GM06990 (cell line): ENCODE data around the gene TRMT44.

Experiments used
- DNase-seq: peaks from one replicate; pipeline ENCODE4 v3.0.0-alpha.2; 2011; ENCODE audit not compliant: insufficient read length; ENCODE audit errors: extremely low read depth
- H3K27me3 ChIP-seq: replicated peaks from 2 replicates; pipeline ENCODE4 v1.6.0; 2011; ENCODE audit warnings: low read length; ENCODE audit not compliant: control insufficient read depth, insufficient read depth
- H3K36me3 ChIP-seq: 2 replicates; pipeline ENCODE4 v1.5.1; 2011; ENCODE audit warnings: low read length; ENCODE audit not compliant: control insufficient read depth, insufficient read depth
- H3K4me3 ChIP-seq: replicated peaks from 2 replicates; pipeline ENCODE4 v1.5.1; 2011; ENCODE audit warnings: low read depth, mild to moderate bottlenecking, control low read depth, low read length
- CTCF ChIP-seq: IDR thresholded peaks from 2 replicates; pipeline ENCODE4 v1.5.1; 2011; ENCODE audit warnings: low read length, control low read depth, mild to moderate bottlenecking, inconsistent platforms; ENCODE audit not compliant: insufficient read depth, poor library complexity, severe bottlenecking

TRMT44 gene

GRCh38 chr4:8422327-8422726 lies 18.2 kb upstream of the TRMT44 start:
- DNase-seq: no peak
- no peaks in the 10 kb centered on the region for H3K36me3 ChIP-seq
- no peak overlapping the region for H3K4me3 ChIP-seq
- no peaks in the 10 kb centered on the region for H3K27me3 ChIP-seq
- TF ChIP-seq CTCF: no peak

- H3K4me3 ChIP-seq: no peak overlapping the region
- DNase-seq: no peak
- H3K27me3 ChIP-seq: no peaks in the 10 kb centered on the region
- H3K36me3 ChIP-seq: no peaks in the 10 kb centered on the region
- TF ChIP-seq CTCF: no peak
These were observed 17.8 kb upstream of the TRMT44 start for GRCh38 chr4:8422786-8423185.

- Histone ChIP-seq H3K4me3 (peak overlapping the region; percentile 87), H3K27me3 (no peaks in the 10 kb centered on the region), H3K36me3 (peaks cover 2% of the 10 kb centered on the region; the same call in 1 of the 2 replicates)
- DNase-seq: no peak
- no peak for TF ChIP-seq CTCF
These were observed 13.3 kb upstream of the TRMT44 start for GRCh38 chr4:8427262-8427661.

- no peak for DNase-seq
- H3K27me3 ChIP-seq: no peaks in the 10 kb centered on the region
- no peak for TF ChIP-seq CTCF
These were observed 12.8 kb upstream of the TRMT44 start for GRCh38 chr4:8427761-8428287.

GRCh38 chr4:8428288-8429097 lies 12.1 kb upstream of the TRMT44 start:
- peaks cover 4% of the 10 kb centered on the region; the same call in 1 of the 2 replicates for H3K36me3 ChIP-seq
- peak; percentile 90 for DNase-seq
- H3K27me3 ChIP-seq: no peaks in the 10 kb centered on the region
- H3K4me3 ChIP-seq: peak overlapping the region; percentile 87
- TF ChIP-seq CTCF: peak; percentile 51

More at GRCh38 chr4:8427761-8428287, 12.8 kb upstream of the TRMT44 start:
- Histone ChIP-seq H3K36me3 (peaks cover 4% of the 10 kb centered on the region; the same call in 1 of the 2 replicates), H3K4me3 (peak overlapping the region; percentile 87)

- H3K36me3 ChIP-seq: peaks cover 4% of the 10 kb centered on the region; the same call in 1 of the 2 replicates
- no peaks in the 10 kb centered on the region for H3K27me3 ChIP-seq
- no peak for TF ChIP-seq CTCF
- H3K4me3 ChIP-seq: no peak overlapping the region
- DNase-seq: no peak
These were observed 9.0 kb upstream of the TRMT44 start for GRCh38 chr4:8431553-8431952.
